GM13976 (cell line): ENCODE results near the gene GUSB.

Source experiments
- DNase-seq: peaks from one replicate; pipeline ENCODE4 v3.0.0; 2012; ENCODE audit warnings: low spot score
- CTCF ChIP-seq: IDR thresholded peaks from 2 replicates; pipeline ENCODE4 v1.5.1; 2012; ENCODE audit warnings: borderline replicate concordance, mild to moderate bottlenecking; ENCODE audit not compliant: insufficient read depth; ENCODE audit errors: extremely low read depth, missing control alignments, control extremely low read depth
- in situ Hi-C: fragments of 300-500 bp; cut with MboI; formaldehyde crosslinking; loops from one replicate; pipeline ENCODE4 v1.12.0; 2022; ENCODE audit warnings: low sequenced_read_pairs, mixed read lengths, inconsistent platforms; ENCODE audit not compliant: unreplicated experiment

GUSB gene

GRCh38 chr7:65938336-65938895 lies 43.6 kb downstream of the GUSB start:
- TF ChIP-seq CTCF, result no peak
- DNase-seq, result no peak
- in situ Hi-C loops, result no loop called here

GRCh38 chr7:65937296-65937695 lies 44.7 kb downstream of the GUSB start:
- in situ Hi-C loops, result no loop called here
- no peak for DNase-seq
- TF ChIP-seq CTCF, result no peak

GRCh38 chr7:65931685-65932084 lies 50.3 kb downstream of the GUSB start:
- DNase-seq, result no peak
- TF ChIP-seq CTCF, result no peak
- in situ Hi-C loops, result no loop called here

DNA sequence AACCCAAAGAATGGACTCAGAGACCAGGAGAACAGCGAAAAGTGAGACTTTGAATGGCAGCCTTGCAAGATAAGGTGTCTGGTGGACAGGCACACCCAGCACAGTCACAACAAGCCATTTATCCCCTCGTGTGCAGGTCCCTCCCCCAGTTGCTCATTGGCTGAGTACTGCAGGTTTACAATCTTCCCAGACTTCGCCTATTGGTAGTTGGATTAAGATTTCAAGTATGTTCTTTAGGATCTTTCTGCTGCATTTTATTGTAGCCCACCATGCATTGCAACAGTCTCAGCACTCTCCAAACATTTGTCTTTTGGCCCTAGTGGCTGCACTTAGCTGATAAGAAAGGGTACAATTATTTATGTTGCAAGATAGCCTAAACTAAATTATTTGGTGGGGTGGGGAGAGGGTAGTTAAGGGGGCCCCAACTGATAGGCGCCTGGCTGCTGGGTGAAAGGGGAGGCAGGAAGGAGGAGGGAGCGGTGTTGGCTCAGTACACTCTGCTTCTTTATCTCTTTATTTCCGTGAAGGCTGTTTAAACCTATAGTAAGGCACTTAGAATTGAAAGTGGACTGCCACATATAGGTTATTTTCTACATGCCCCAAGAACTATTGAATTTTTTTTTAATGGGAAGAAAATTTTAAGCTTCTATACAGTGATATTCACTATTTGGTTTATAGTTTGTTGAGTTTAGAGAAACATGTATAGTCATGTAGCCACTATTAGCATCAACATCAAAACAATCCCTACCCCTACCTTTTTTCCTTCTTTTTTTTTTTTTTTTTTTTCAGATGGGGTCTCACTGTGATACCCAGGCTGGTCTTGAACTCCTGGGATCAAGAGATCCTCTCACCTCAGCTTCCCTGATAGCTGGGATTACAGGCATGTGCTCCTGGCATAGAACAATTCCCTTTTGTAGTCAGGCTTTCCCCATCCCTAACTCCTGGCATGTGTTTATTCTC lies 54.2 kb downstream of the GUSB start:
- no peak for TF ChIP-seq CTCF
- in situ Hi-C loops, result no loop called here
- no peak for DNase-seq

GRCh38 chr7:65926588-65926987 lies 55.4 kb downstream of the GUSB start:
- no peak for TF ChIP-seq CTCF
- no peak for DNase-seq
- in situ Hi-C loops, result no loop called here

DNA sequence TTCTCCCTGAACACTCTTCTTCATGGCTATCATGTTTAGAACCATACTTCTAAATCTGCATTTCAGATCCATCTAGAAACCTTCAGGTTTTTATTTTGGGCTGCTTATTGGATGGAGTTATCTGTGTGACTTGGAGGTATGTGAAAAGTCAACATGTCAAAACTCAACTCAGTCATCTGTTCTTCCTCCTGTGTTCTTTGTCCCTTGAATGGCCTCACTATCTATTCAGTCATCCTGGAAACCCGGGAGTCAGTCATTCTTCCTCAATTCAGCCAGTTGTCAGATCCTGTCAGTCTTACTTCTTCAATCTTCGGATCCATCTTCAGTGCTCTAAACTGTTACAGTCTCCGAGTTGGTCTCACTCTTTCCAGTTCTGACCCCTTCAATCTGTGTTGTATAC lies 57.0 kb downstream of the GUSB start:
- DNase-seq, result no peak
- TF ChIP-seq CTCF, result no peak
- in situ Hi-C loops, result no loop called here
